GM19397 (cell line): ENCODE data around the gene ZCCHC13.
A peak's percentile ranks its signal among the peaks of the same experiment; 100 is the strongest.
"Not testable (repeated sequence)": the region's sequence is repeated elsewhere in the genome, so short reads cannot be mapped to it uniquely, and the experiment has no call there.

Experiments
- ATAC-seq: cut with Tn5 transposase; IDR thresholded peaks from one replicate; pipeline ENCODE4 v1.9.1; 2021; ENCODE audit warnings: mild to moderate bottlenecking, moderate library complexity; ENCODE audit not compliant: unreplicated experiment

ZCCHC13 gene

GRCh38 chrX:74304016-74304415, at the start of gene ZCCHC13:
TSS of gene ZCCHC13 (plus strand) at chrX:74304180. CDS start at chrX:74304267, 87 bp downstream.
- no peak for ATAC-seq

GRCh38 chrX:74258111-74258510, 45.9 kb upstream of the ZCCHC13 start:
- ATAC-seq: not testable (repeated sequence)

GRCh38 chrX:74259885-74260491, 44.0 kb upstream of the ZCCHC13 start:
- ATAC-seq: no peak

GRCh38 chrX:74262452-74263209, 41.3 kb upstream of the ZCCHC13 start:
- no peak for ATAC-seq

GRCh38 chrX:74270393-74270792, 33.6 kb upstream of the ZCCHC13 start:
- no peak for ATAC-seq

GRCh38 chrX:74272230-74272629, 31.8 kb upstream of the ZCCHC13 start:
- no peak for ATAC-seq

- no peak for ATAC-seq
These were observed 29.5 kb upstream of the ZCCHC13 start for GRCh38 chrX:74274516-74274915.

- ATAC-seq: no peak
These were observed 26.7 kb upstream of the ZCCHC13 start for GRCh38 chrX:74277320-74277719.

GRCh38 chrX:74277846-74278245, 26.1 kb upstream of the ZCCHC13 start:
- no peak for ATAC-seq

- ATAC-seq: peak; percentile 55
These were observed 23.2 kb upstream of the ZCCHC13 start for GRCh38 chrX:74280759-74281158.

- ATAC-seq: no peak
These were observed 19.5 kb upstream of the ZCCHC13 start for GRCh38 chrX:74284391-74284952.

GRCh38 chrX:74286950-74287740, 16.8 kb upstream of the ZCCHC13 start:
- ATAC-seq: no peak

GRCh38 chrX:74291577-74291963, 12.4 kb upstream of the ZCCHC13 start:
- no peak for ATAC-seq

GRCh38 chrX:74291964-74292807, 11.8 kb upstream of the ZCCHC13 start:
- peak; percentile 93 for ATAC-seq

GRCh38 chrX:74292808-74293123, 11.2 kb upstream of the ZCCHC13 start:
- ATAC-seq: no peak

GRCh38 chrX:74293343-74293946, 10.5 kb upstream of the ZCCHC13 start:
- no peak for ATAC-seq

GRCh38 chrX:74295101-74295500, 8.9 kb upstream of the ZCCHC13 start:
- ATAC-seq: no peak

- no peak for ATAC-seq
These were observed 6.2 kb upstream of the ZCCHC13 start for GRCh38 chrX:74297766-74298165.

- no peak for ATAC-seq
These were observed 3.1 kb upstream of the ZCCHC13 start for GRCh38 chrX:74300869-74301268.

- no peak for ATAC-seq
These were observed 14.7 kb downstream of the ZCCHC13 start for GRCh38 chrX:74318672-74319071.
